Kidney (tissue), 14 donors: ENCODE results near the gene MLANA. TPM values are rescaled to one million over a fixed set of nuclear protein-coding genes. Genes with fewer than 3 reads are reported as not detected.

ENCODE experiments used
- DNase-seq, 5 donors: peaks; one replicate each; pipeline ENCODE4 v3.0.0-alpha.2; 2013 to 2020
- FAIRE-seq: peaks from 2 replicates; lab custom pipeline; 2012; peaks lifted over from hg19 to GRCh38; lab: Jason Lieb, UNC
- H3K27ac ChIP-seq, 2 donors: one replicate each; pipeline ENCODE4 v1.7.0; 2013; ENCODE audit warnings: low read depth in 2 of 2, low read length in 2 of 2, inconsistent platforms in 1 of 2
- H3K27me3 ChIP-seq: one replicate; pipeline ENCODE4 v1.7.1; 2013; ENCODE audit warnings: low read length, inconsistent platforms; ENCODE audit not compliant: control insufficient read depth, insufficient read depth
- H3K36me3 ChIP-seq, 3 donors: one replicate each; pipeline versions ENCODE4 v1.7.0 to v1.7.1; 2013; ENCODE audit warnings: low read length in 3 of 3, control low read depth in 1 of 3, inconsistent platforms in 1 of 3; ENCODE audit not compliant: insufficient read depth in 3 of 3, control insufficient read depth in 2 of 3
- H3K4me1 ChIP-seq, 3 donors: one replicate each; pipeline versions ENCODE4 v1.7.0 to v1.7.1; 2013; ENCODE audit warnings: low read length in 3 of 3, inconsistent platforms in 1 of 3, low read depth in 1 of 3; ENCODE audit not compliant: control insufficient read depth in 2 of 3, insufficient read depth in 2 of 3
- H3K4me3 ChIP-seq, 3 donors: one replicate each; pipeline versions ENCODE4 v1.7.0 to v1.8.1; 2013; ENCODE audit warnings: low read length in 3 of 3, control low read depth in 1 of 3, inconsistent platforms in 1 of 3
- H3K9ac ChIP-seq, 3 donors: one replicate each; pipeline versions ENCODE4 v1.7.0 to v1.7.1; 2013; ENCODE audit warnings: low read length in 3 of 3, control low read depth in 1 of 3, inconsistent platforms in 1 of 3
- H3K9me3 ChIP-seq, 3 donors: one replicate each; pipeline versions ENCODE4 v1.7.0 to v1.7.1; 2013; ENCODE audit warnings: low read length in 3 of 3, control low read depth in 1 of 3, inconsistent platforms in 1 of 3; ENCODE audit not compliant: control insufficient read depth in 2 of 3, insufficient read depth in 1 of 3
- intact Hi-C: fragments of 100-400 bp; cut with DNase I; formaldehyde crosslinking; loops from one replicate; pipeline ENCODE4 v1.11.1; 2022
- polyA plus RNA-seq: library from polyadenylated mRNA; stranded (reverse); fragments of 350-450 nt; fragmentation: Illumina TruSeq; extraction: RNeasy Lipid Tissue Mini Kit (QIAGEN cat#74804); gene quantifications from one replicate; pipeline ENCODE4 v1.2.3, GENCODE V29; 2014; ENCODE audit warnings: low read depth, low replicate concordance; ENCODE audit not compliant: insufficient read depth
- total RNA-seq: library from RNA; stranded (reverse); fragmentation: NEBNext Ultra II Directional; extraction: Animal tissue kit (Norgen Biotek cat#: 25700); gene quantifications from one replicate; pipeline ENCODE4 v1.2.1, GENCODE V29; 2021
- TF ChIP-seq, protein P1 (sequence below): IDR thresholded peaks from 3 replicates; pipeline ENCODE4 v1.5.1; 2012; ENCODE audit warnings: mild to moderate bottlenecking, moderate library complexity, borderline replicate concordance; ENCODE audit not compliant: insufficient read depth; ENCODE audit errors: extremely low read depth
- donor health status: control.
- donor health status: control.
- donor health status: control.
- donor health status: control.
- donor health status: control.
- donor health status: DM: yes; HTN: yes; CAD: no.
- donor health status: Normal renal cell carcinoma (clear cell type).

The MLANA gene
- total and polyA plus RNA-seq, 2 donors from 2014 or later: not detected

DNA sequence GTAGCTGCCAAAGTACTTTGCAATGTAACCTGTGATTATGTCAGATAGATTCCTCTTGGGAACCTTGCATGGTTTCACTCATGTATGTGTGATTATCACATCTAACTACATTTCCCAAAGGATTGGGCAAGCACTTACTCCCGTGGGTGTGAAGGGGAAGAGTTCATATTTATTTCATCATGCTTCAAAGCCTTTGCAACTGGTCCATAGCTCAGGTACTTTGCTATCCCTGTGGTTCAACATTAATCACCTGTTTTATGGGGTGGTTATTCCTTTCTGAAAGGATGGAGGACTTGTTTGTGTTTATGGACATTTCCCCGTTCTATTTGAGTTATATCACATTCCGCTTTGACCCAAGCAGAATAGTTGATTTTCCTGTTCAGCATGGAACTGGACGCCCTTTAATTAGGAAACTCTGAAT, 44.2 kb upstream of the MLANA start:
- peak in 2 of 5 donors; percentile 38 to 49 for DNase-seq
- Histone ChIP-seq H3K9me3 (no peaks in the 10 kb centered on the region), H3K4me3 (no peak overlapping the region), H3K27ac (no peak overlapping the region), H3K36me3 (no peaks in the 10 kb centered on the region), H3K4me1 (peaks cover 10 to 16% (median 13%) of the 10 kb centered on the region in 3 donors), H3K27me3 (no peaks in the 10 kb centered on the region), H3K9ac (no peak overlapping the region)
- TF ChIP-seq, protein P1, sequence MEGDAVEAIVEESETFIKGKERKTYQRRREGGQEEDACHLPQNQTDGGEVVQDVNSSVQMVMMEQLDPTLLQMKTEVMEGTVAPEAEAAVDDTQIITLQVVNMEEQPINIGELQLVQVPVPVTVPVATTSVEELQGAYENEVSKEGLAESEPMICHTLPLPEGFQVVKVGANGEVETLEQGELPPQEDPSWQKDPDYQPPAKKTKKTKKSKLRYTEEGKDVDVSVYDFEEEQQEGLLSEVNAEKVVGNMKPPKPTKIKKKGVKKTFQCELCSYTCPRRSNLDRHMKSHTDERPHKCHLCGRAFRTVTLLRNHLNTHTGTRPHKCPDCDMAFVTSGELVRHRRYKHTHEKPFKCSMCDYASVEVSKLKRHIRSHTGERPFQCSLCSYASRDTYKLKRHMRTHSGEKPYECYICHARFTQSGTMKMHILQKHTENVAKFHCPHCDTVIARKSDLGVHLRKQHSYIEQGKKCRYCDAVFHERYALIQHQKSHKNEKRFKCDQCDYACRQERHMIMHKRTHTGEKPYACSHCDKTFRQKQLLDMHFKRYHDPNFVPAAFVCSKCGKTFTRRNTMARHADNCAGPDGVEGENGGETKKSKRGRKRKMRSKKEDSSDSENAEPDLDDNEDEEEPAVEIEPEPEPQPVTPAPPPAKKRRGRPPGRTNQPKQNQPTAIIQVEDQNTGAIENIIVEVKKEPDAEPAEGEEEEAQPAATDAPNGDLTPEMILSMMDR: no peak
- intact Hi-C loops: no loop called here
- FAIRE-seq: no peak

DNA sequence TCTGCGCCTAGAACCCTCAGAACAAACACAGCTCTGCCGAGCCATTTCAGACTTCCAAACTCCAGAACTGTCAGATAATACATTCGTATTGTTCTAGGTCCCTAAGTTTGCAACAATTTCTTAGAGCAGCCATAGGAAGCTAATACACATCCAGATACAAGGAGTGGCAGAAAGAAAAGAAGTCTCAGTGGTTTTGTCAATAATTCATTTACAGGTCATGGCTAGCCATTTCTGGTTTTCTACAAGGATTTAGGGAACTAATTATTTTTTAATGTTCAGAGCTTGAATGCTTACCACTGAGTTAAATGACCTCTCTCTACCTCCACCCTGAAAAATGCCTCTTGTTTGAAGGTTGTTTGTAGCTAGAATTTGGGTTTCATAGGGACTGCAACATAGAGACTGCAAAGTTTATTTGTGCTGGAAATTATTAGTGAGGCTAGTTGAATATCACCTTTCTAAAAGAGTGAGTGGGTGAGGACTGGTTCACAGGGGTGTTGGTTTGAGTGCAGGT, 42.3 kb upstream of the MLANA start:
- Histone ChIP-seq H3K27ac (no peak overlapping the region), H3K36me3 (no peaks in the 10 kb centered on the region), H3K4me3 (no peak overlapping the region), H3K9ac (no peak overlapping the region), H3K4me1 (peaks cover 9 to 10% (median 9%) of the 10 kb centered on the region in 3 donors), H3K9me3 (no peaks in the 10 kb centered on the region), H3K27me3 (no peaks in the 10 kb centered on the region)
- DNase-seq (no peak), FAIRE-seq (no peak)
- TF ChIP-seq, protein P1: no peak
- intact Hi-C loops: no loop called here

DNA sequence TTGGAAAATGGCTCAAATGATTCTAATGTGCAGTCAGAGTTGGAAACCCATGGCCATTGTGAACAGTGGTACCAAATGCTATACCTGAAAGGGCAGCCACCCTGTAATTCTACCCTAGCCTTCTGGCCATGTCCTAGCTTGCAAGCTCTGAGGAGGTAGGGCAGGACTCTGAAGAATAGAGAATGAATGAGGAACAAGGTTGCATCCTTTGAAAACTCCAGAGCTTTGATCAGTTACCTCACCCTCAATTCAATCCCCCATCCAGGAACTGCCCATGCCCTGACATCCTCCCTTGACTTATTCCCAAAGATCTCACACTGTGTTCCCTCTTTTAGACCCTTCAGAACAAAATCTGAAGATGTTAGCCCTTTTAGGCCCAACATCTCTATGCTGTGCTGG, 40.0 kb upstream of the MLANA start:
- FAIRE-seq: no peak
- intact Hi-C loops: no loop called here

More for the DNA sequence above, 40.0 kb upstream of the MLANA start:
- TF ChIP-seq, protein P1: no peak
- Histone ChIP-seq H3K4me3 (no peak overlapping the region), H3K9ac (no peak overlapping the region), H3K36me3 (no peaks in the 10 kb centered on the region), H3K9me3 (no peaks in the 10 kb centered on the region), H3K4me1 (peaks cover 0 to 6% (median 0%) of the 10 kb centered on the region in 3 donors), H3K27me3 (no peaks in the 10 kb centered on the region), H3K27ac (no peak overlapping the region)
- no peak for DNase-seq
